RWPE1 (cell line): Measurements from ENCODE around the gene PRR15L.
A peak's percentile ranks its signal among the peaks of the same experiment; 100 is the strongest.

Source experiments
- CTCF ChIA-PET: fragments of 350-600 bp; sonication (Branson Sonifier 250); formaldehyde crosslinking; extraction: SDS; loops from one replicate; lab custom pipeline; 2021; lab: Yijun Ruan, JAX
- POLR2A ChIA-PET: fragments of 400-600 bp; formaldehyde crosslinking; extraction: SDS; loops from one replicate; lab custom pipeline; 2020; ENCODE audit warnings: antibody characterized with exemption; ENCODE audit not compliant: low non-redundant PET; lab: Yijun Ruan, JAX
- DNase-seq: peaks from one replicate; pipeline ENCODE4 v3.0.0; 2012; ENCODE audit warnings: low spot score
- H3K27ac ChIP-seq: fragments of 450-650 bp; 2 replicates; pipeline ENCODE4 v1.5.1; 2017
- CTCF ChIP-seq: fragments of 450-650 bp; conservative IDR thresholded peaks from 2 replicates; pipeline ENCODE4 v1.5.1; 2017; ENCODE audit warnings: low read depth, mild to moderate bottlenecking

PRR15L gene, protein sequence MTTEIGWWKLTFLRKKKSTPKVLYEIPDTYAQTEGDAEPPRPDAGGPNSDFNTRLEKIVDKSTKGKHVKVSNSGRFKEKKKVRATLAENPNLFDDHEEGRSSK

GRCh38 chr17:47957591-47958490, at the start of gene PRR15L:
TSS of gene PRR15L (minus strand) at chr17:47957883. CDS start at chr17:47953234, 4,649 bp downstream.
- ChIA-PET CTCF (interaction anchor here (0.7 to 1.4 kb wide), 5 partner anchors 9 to 20 kb away, joined by 4 to 11 read pairs (median 5); partner anchors contain the start of gene CDK5RAP3), POLR2A (interaction anchor here (1.1 kb wide), 1 partner anchor 12 kb away, joined by 3 read pairs; no protein-coding TSS in a partner anchor)
- TF ChIP-seq CTCF = no peak
- no peak for DNase-seq
- no peak within 1 kb of the TSS for H3K27ac ChIP-seq

- ChIA-PET POLR2A (interaction anchor here (0.7 kb wide), 1 partner anchor 731 kb away, joined by 3 read pairs; no protein-coding TSS in a partner anchor), CTCF (interaction anchor here (0.8 kb wide), 1 partner anchor 58 kb away, joined by 3 read pairs; no protein-coding TSS in a partner anchor)
These were observed 49.4 kb upstream of the PRR15L start for GRCh38 chr17:48006936-48007709.

DNA sequence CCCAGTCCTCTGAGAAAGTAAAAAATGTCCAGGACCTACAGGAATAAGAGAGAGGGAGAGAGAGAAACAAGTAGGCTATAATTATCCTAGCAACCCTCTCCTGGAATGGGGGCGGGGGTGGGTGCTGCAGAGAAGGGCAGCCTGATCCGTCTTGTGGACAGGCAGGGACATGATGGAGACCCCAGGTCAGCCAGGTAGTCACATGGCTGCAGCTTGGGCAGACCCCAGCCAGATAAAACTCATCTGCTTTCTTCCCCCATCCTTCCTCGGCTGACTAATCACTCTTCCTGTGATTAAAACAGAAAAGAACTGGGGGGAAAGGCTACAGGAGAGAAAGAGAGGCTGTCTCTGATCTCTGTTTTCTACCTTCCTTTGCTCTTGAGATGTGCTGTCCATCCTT, 47.3 kb upstream of the PRR15L start:
- no peak overlapping the region for H3K27ac ChIP-seq
- POLR2A ChIA-PET = interaction anchor here (0.6 kb wide), 2 partner anchors 12 to 44 kb away, joined by 3 to 4 read pairs; no protein-coding TSS in a partner anchor

More at GRCh38 chr17:48006936-48007709, 49.4 kb upstream of the PRR15L start:
- no peak for DNase-seq
- no peak for TF ChIP-seq CTCF
- H3K27ac ChIP-seq = no peak overlapping the region

DNA sequence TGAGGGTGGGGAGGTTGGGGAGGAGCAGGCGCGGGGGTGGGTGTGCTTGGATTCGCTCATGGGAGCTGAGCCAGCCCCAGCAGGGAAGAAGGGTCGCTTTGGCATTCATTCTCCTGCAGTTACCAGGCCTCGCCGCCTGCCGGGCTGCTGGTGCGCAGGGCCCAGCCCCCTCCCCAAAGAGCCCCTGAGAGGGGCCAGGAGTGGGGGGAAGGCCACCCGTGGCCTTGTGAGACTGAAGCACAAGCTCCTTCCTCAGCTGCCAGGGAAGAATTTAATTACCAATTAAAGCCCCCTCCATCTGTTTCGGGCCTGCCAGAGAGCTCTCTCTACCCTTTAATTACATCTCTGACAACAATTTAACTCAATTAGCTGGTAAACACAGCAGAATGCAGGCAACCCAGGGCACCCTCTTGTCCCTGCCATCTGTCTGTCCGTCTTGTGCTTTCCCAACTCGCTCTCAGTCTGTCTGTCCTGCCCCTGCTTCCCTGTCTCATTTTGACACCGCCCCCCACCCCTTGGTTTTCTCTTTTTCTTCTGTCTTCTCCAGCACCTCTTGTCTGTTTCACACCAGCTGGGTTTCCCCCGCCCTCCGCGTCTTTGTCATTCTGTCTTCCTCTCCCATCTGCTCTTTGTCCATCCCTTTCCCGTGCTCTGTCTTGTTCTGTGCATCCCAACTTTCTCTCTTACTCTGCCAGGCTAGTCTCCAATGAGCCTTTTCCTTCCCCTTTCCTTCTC, 45.9 kb upstream of the PRR15L start:
- POLR2A ChIA-PET = no interaction called here
- CTCF ChIA-PET = interaction anchor here (0.6 to 0.8 kb wide), 5 partner anchors 31 to 924 kb away, joined by 3 to 5 read pairs (median 4); no protein-coding TSS in a partner anchor
- no peak for DNase-seq
- TF ChIP-seq CTCF = no peak
- H3K27ac ChIP-seq = peak overlapping the region; percentile 54

More for the DNA sequence above, 47.3 kb upstream of the PRR15L start:
- DNase-seq = no peak
- no peak for TF ChIP-seq CTCF
- CTCF ChIA-PET = no interaction called here

- H3K27ac ChIP-seq = peak overlapping the region; percentile 54
- DNase-seq = no peak
- CTCF ChIA-PET = interaction anchor here (0.6 to 1.1 kb wide), 3 partner anchors 21 to 156 kb away, joined by 3 to 4 read pairs (median 3); no protein-coding TSS in a partner anchor
These were observed 45.3 kb upstream of the PRR15L start for GRCh38 chr17:48002916-48003416.

More at GRCh38 chr17:48002916-48003416, 45.3 kb upstream of the PRR15L start:
- TF ChIP-seq CTCF = no peak
- POLR2A ChIA-PET = no interaction called here
